Measurements from ENCODE around the gene TIGD3. TPM values are rescaled to one million over a fixed set of nuclear protein-coding genes. Genes with fewer than 3 reads are reported as not detected.
A peak's percentile ranks its signal among the peaks of the same experiment; 100 is the strongest.

The TIGD3 gene
- total RNA-seq, 4 donors from 2014 or later: 0.36 to 2.0 (median 0.50) TPM

- no peak for DNase-seq (ENCODE audit: low spot score)
These were observed 38.1 kb upstream of the TIGD3 start for GRCh38 chr11:65316227-65317024.

DNA sequence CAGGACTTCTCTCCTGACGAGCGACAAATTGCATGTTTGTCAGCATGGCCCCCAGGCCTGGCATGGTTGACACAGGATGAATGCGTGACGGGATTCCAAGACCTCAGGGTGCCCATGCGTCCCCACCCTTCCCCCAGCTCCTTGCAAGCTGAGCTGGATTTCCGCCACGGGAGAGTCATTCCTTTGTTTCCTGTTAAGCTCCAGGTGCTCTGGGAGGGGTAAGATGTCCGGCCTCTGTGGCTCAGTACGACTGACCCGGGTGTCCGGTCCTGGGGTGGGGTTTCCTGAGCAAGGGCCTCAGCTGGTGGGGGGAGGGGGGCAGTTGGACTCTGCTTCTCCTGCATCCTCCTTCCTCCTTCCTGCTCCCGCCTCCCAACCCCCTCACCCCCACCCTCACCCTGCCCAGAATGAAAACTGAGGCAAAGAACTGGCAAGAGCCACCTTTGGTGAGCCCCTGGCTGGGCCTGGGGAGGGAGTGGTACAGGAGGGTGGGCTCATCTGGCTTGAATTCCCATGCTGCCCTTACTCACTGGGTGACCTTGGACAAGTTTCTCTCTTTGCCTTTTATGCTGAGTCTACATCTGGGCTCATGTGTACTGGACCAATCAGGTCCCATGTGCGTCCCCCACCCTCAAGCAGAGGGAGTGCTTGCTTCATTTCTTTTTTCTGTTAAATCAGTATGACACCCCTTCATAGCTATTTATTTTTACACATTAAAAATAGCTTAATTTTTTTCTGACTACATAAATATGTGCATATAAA, 37.3 kb upstream of the TIGD3 start:
- ATAC-seq (ENCODE audit: low FRiP score) (peak; percentile 26), DNase-seq (ENCODE audit: low spot score) (no peak)
- TF ChIP-seq CTCF (IDR thresholded peaks at IDR 0.05): no peak

More at GRCh38 chr11:65316227-65317024, 38.1 kb upstream of the TIGD3 start:
- ATAC-seq (ENCODE audit: low FRiP score): peak; percentile 26
- no peak for TF ChIP-seq CTCF (IDR thresholded peaks at IDR 0.05)

DNA sequence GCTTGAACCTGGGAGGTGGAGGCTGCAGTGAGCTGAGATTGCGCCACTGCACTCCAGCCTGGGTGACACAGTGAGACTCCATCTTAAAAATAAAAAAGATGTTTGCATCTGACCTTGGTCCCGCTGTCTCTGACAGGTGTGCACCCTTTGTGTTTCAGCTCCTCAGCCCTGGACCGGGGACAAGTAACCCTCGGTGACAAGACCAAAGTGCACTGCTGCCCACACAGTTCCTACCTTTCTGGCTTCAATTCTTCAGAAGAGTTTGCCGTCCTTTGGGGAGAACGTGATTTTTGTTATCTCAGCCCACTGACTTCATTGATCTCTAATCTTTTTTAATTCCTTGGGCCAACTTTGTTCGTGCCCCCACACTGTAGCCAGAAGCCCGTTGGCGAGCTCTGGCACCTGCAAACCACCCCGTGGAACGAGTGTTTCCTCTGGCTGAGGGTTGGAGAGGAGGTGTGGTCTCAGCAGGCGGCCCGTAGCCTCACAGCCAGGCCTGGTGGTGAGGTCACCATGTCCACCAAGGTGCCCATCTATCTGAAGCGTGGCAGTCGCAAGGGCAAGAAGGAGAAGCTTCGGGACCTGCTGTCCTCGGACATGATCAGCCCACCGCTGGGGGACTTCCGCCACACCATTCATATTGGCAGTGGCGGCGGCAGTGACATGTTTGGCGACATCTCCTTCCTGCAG, 34.0 kb upstream of the TIGD3 start:
- TF ChIP-seq CTCF (IDR thresholded peaks at IDR 0.05): no peak
- DNase-seq (ENCODE audit: low spot score): no peak
- no peak for ATAC-seq (ENCODE audit: low FRiP score)

DNA sequence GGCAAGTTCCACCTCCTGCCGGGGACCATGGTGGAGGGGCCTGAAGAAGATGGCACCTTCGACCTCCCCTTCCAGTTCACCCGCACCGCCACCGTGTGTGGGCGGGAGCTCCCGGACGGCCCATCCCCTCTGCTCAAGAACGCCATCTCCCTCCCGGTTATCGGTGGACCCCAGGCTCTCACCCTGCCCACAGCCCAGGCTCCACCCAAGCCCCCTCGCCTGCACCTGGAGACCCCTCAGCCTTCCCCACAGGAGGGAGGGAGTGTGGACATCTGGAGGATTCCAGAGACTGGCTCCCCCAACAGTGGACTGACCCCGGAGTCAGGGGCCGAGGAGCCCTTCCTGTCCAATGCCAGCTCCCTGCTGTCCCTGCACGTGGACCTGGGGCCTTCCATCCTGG, 33.5 kb upstream of the TIGD3 start:
- DNase-seq (ENCODE audit: low spot score): no peak
- no peak for ATAC-seq (ENCODE audit: low FRiP score)
- no peak for TF ChIP-seq CTCF (IDR thresholded peaks at IDR 0.05)

GRCh38 chr11:65321828-65322485, 32.6 kb upstream of the TIGD3 start:
- DNase-seq (ENCODE audit: low spot score) (no peak), ATAC-seq (ENCODE audit: low FRiP score) (no peak)
- no peak for TF ChIP-seq CTCF (IDR thresholded peaks at IDR 0.05)

DNA sequence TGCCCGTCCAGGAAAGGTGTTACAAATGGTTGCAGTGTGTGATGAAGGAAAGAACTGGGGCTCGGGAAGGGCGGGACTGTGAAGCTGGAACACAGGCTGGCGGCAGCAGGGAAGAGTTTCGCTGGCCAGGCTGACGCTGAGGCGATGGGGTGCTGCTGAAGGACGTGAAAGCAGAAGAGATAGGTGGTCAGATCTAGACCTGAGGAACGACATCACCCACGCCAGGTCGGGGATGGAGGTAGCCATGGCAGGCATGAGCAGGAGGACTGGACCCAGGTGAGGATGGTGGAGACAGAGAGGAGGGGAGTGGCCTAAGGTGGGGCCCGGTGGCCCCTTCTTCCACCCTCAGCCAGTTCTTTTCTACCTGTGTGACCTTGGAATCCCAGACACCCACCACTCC, 30.7 kb upstream of the TIGD3 start:
- no peak for ATAC-seq (ENCODE audit: low FRiP score)
- no peak for TF ChIP-seq CTCF (IDR thresholded peaks at IDR 0.05)
- no peak for DNase-seq (ENCODE audit: low spot score)

All from omental fat pad (tissue), 4 donors.